Mucosa of gallbladder (tissue), 1 donor: ENCODE data around the gene CCDC54. TPM values are rescaled to one million over a fixed set of nuclear protein-coding genes. Genes with fewer than 3 reads are reported as not detected.

Source experiments
- DNase-seq: peaks from one replicate; pipeline ENCODE4 v3.0.0-alpha.2; 2020; ENCODE audit warnings: low spot score
- total RNA-seq: library from RNA; stranded (reverse); gene quantifications from one replicate; pipeline ENCODE4 v1.2.1, GENCODE V29; 2021
- donor health status: DM: no; HTN: no; CAD: no.

Gene CCDC54
- total RNA-seq, 1 donor from 2014 or later, result not detected

- DNase-seq, result no peak
Observed at GRCh38 chr3:107392549-107393165, 15.4 kb downstream of the CCDC54 start.

- DNase-seq, result no peak
Observed at GRCh38 chr3:107394502-107394901, 17.3 kb downstream of the CCDC54 start.

GRCh38 chr3:107395066-107395465 is 17.8 kb downstream of the CCDC54 start:
- DNase-seq, result no peak

GRCh38 chr3:107401301-107401700 is 24.1 kb downstream of the CCDC54 start:
- no peak for DNase-seq

GRCh38 chr3:107402214-107402613 is 25.0 kb downstream of the CCDC54 start:
- DNase-seq, result no peak

GRCh38 chr3:107404727-107405469 is 27.7 kb downstream of the CCDC54 start:
- no peak for DNase-seq

GRCh38 chr3:107407355-107407754 is 30.1 kb downstream of the CCDC54 start:
- no peak for DNase-seq

GRCh38 chr3:107408513-107408912 is 31.3 kb downstream of the CCDC54 start:
- no peak for DNase-seq

GRCh38 chr3:107409365-107409764 is 32.1 kb downstream of the CCDC54 start:
- DNase-seq, result no peak

- DNase-seq, result no peak
Observed at GRCh38 chr3:107410606-107411005, 33.4 kb downstream of the CCDC54 start.

GRCh38 chr3:107411056-107411455 is 33.8 kb downstream of the CCDC54 start:
- DNase-seq, result no peak

- no peak for DNase-seq
Observed at GRCh38 chr3:107411779-107412178, 34.5 kb downstream of the CCDC54 start.

- DNase-seq, result no peak
Observed at GRCh38 chr3:107412376-107412775, 35.1 kb downstream of the CCDC54 start.

GRCh38 chr3:107413264-107413663 is 36.0 kb downstream of the CCDC54 start:
- DNase-seq, result no peak

GRCh38 chr3:107414325-107414964 is 37.2 kb downstream of the CCDC54 start:
- DNase-seq, result no peak

GRCh38 chr3:107416138-107416537 is 38.9 kb downstream of the CCDC54 start:
- no peak for DNase-seq

GRCh38 chr3:107416886-107417285 is 39.6 kb downstream of the CCDC54 start:
- no peak for DNase-seq

- DNase-seq, result no peak
Observed at GRCh38 chr3:107421170-107421792, 44.0 kb downstream of the CCDC54 start.

GRCh38 chr3:107421881-107422280 is 44.6 kb downstream of the CCDC54 start:
- DNase-seq, result no peak

GRCh38 chr3:107425033-107425432 is 47.8 kb downstream of the CCDC54 start:
- DNase-seq, result no peak

- DNase-seq, result no peak
Observed at GRCh38 chr3:107426223-107426622, 49.0 kb downstream of the CCDC54 start.
